ENCODE measurements around the gene ST8SIA4. TPM values are rescaled to one million over a fixed set of nuclear protein-coding genes. Genes with fewer than 3 reads are reported as not detected.

Gene ST8SIA4
- total and polyA plus RNA-seq, 2 donors (not counting 1 experiment from before 2014, with no cell fraction given) = 9.5 to 42.6 TPM

DNA sequence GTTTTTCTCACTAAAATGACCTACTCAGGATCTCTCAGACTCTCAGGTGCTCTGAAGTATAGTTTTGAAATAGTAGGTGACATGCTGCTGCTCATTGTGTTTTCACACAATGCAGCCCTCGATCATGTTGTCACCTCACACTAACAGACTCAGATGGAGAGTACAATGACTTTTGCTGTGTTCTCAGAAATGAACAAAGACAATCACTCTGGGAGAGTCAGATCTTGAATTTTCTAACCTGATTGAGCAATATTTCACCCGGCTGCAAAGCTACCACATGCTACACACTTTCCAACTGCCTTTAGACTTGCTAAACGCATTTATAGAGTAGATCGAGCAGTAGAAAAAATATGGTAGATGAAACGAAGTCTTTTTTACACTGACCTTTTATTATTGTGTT, 113.4 kb downstream of the ST8SIA4 start:
- POLR2A ChIA-PET = no interaction called here
- Mint-ChIP-seq H3K27ac (no peak overlapping the region), H3K9me3 (ENCODE audit: insufficient read depth) (no peaks in the 10 kb centered on the region), H3K27me3 (no peaks in the 10 kb centered on the region), H3K4me1 (peaks cover 19% of the 10 kb centered on the region), H3K4me3 (no peak overlapping the region)
- H2AFZ ChIP-seq (ENCODE audit: insufficient read depth, low read depth, low read length, poor library complexity, severe bottlenecking) = no peak overlapping the region
- H3K9me3 ChIP-seq (ENCODE audit: control extremely low read depth in 1 of 3, control insufficient read depth in 2 of 3, insufficient read depth in 1 of 3, low read length in 2 of 3) = peaks cover 0 to 19% (median 14%) of the 10 kb centered on the region in 3 donors
- H3K9ac ChIP-seq (ENCODE audit: low read length) = no peak overlapping the region
- H3K79me2 ChIP-seq (ENCODE audit: control insufficient read depth, insufficient read depth, low read length) = no peaks in the 10 kb centered on the region
- H4K20me1 ChIP-seq (ENCODE audit: control insufficient read depth, insufficient read depth, low read length, poor library complexity, severe bottlenecking) = no peaks in the 10 kb centered on the region
- intact Hi-C loops (cut with micrococcal nuclease) = no loop called here
- peaks cover 0 to 5% of the 10 kb centered on the region in 2 donors for H3K4me1 ChIP-seq (ENCODE audit: control insufficient read depth in 2 of 2, insufficient read depth in 2 of 2, low read length in 2 of 2)
- CTCF ChIA-PET = interaction anchor here (1.2 kb wide), 1 partner anchor 19 kb away, joined by 3 read pairs; no protein-coding TSS in a partner anchor
- no peak overlapping the region for H3K4me2 ChIP-seq (replicated peaks; ENCODE audit: low read depth, low read length, poor library complexity, severe bottlenecking)
- no peak for ATAC-seq (ENCODE audit: low read depth)
- no peak overlapping the region for H3K4me3 ChIP-seq (ENCODE audit: control extremely low read depth in 1 of 5, extremely low read depth in 1 of 5, insufficient read depth in 1 of 5, low read depth in 2 of 5, low read length in 4 of 5)
- no peak overlapping the region for H3K27ac ChIP-seq (ENCODE audit: low read length in 2 of 2)
- no peaks in the 10 kb centered on the region for H3K36me3 ChIP-seq (replicated peaks in 1 of 2; ENCODE audit: control extremely low read depth in 1 of 2, control insufficient read depth in 1 of 2, extremely low read depth in 1 of 2, insufficient read depth in 2 of 2, low read length in 1 of 2)
- 100% methylated on average over 1 of the region's 5 CpGs for WGBS (ENCODE audit: insufficient coverage)
- TF ChIP-seq CTCF (IDR thresholded peaks at IDR 0.05) (no peak), EZH2 (IDR thresholded peaks at IDR 0.05; ENCODE audit: borderline replicate concordance, insufficient read depth, low read depth, low read length, poor library complexity, severe bottlenecking) (no peak)
- DNase-seq = no peak
- H3K27me3 ChIP-seq (replicated peaks in 1 of 4; ENCODE audit: control extremely low read depth in 1 of 4, control insufficient read depth in 3 of 4, insufficient read depth in 4 of 4, low read length in 3 of 4) = no peaks in the 10 kb centered on the region

DNA sequence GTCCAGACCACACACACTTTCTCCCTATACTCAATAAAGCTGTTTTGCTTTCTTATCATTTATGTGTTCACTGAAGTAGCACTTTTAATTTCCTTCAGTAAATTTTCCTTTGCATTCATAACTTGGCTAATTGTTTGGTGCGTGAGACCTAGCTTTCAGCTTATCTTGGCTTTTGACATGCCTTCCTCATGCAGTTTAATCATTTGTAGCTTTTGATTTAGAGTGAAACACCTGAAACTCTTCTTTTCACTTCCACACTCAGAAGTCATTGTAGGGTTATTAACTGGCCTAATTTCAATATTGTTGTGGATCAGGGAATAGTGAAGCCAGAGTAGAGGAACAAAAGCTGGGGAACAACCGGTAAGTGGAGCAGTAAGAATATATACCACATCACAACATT, 114.7 kb downstream of the ST8SIA4 start:
- no peaks in the 10 kb centered on the region for H3K27me3 Mint-ChIP-seq
- TF ChIP-seq EZH2 (IDR thresholded peaks at IDR 0.05; ENCODE audit: borderline replicate concordance, insufficient read depth, low read depth, low read length, poor library complexity, severe bottlenecking) (no peak), CTCF (IDR thresholded peaks at IDR 0.05) (no peak)
- DNase-seq (no peak), ATAC-seq (ENCODE audit: low read depth) (no peak)
- H3K27me3 ChIP-seq (replicated peaks in 1 of 4; ENCODE audit: control extremely low read depth in 1 of 4, control insufficient read depth in 3 of 4, insufficient read depth in 4 of 4, low read length in 3 of 4) = no peaks in the 10 kb centered on the region
- no peak overlapping the region for H3K4me2 ChIP-seq (replicated peaks; ENCODE audit: low read depth, low read length, poor library complexity, severe bottlenecking)
- ChIA-PET POLR2A (no interaction called here), CTCF (interaction anchor here (0.8 to 1.5 kb wide), 2 partner anchors 8 to 11 kb away, joined by 3 read pairs; no protein-coding TSS in a partner anchor)
- H3K9me3 ChIP-seq (ENCODE audit: control extremely low read depth in 1 of 3, control insufficient read depth in 2 of 3, insufficient read depth in 1 of 3, low read length in 2 of 3) = peaks cover 0 to 6% (median under 1%) of the 10 kb centered on the region in 3 donors
- intact Hi-C loops (cut with micrococcal nuclease) = no loop called here
- H3K4me1 Mint-ChIP-seq = peaks cover 30% of the 10 kb centered on the region
- no peaks in the 10 kb centered on the region for H3K79me2 ChIP-seq (ENCODE audit: control insufficient read depth, insufficient read depth, low read length)
- peaks cover 0 to 5% of the 10 kb centered on the region in 2 donors for H3K4me1 ChIP-seq (ENCODE audit: control insufficient read depth in 2 of 2, insufficient read depth in 2 of 2, low read length in 2 of 2)
- no CpG with 5 or more reads among the region's 2 CpGs for WGBS (ENCODE audit: insufficient coverage)
- no peak overlapping the region for H3K4me3 ChIP-seq (ENCODE audit: control extremely low read depth in 1 of 5, extremely low read depth in 1 of 5, insufficient read depth in 1 of 5, low read depth in 2 of 5, low read length in 4 of 5)
- no peaks in the 10 kb centered on the region for H4K20me1 ChIP-seq (ENCODE audit: control insufficient read depth, insufficient read depth, low read length, poor library complexity, severe bottlenecking)
- no peak overlapping the region for H3K27ac Mint-ChIP-seq
- H3K36me3 ChIP-seq (replicated peaks in 1 of 2; ENCODE audit: control extremely low read depth in 1 of 2, control insufficient read depth in 1 of 2, extremely low read depth in 1 of 2, insufficient read depth in 2 of 2, low read length in 1 of 2) = no peaks in the 10 kb centered on the region
- H3K9me3 Mint-ChIP-seq (ENCODE audit: insufficient read depth) = no peaks in the 10 kb centered on the region
- no peak overlapping the region for H3K27ac ChIP-seq (ENCODE audit: low read length in 2 of 2)
- H2AFZ ChIP-seq (ENCODE audit: insufficient read depth, low read depth, low read length, poor library complexity, severe bottlenecking) = no peak overlapping the region
- H3K9ac ChIP-seq (ENCODE audit: low read length) = no peak overlapping the region
- no peak overlapping the region for H3K4me3 Mint-ChIP-seq

Data from B cell (primary cell).